GM23338 (cell line): ENCODE results near the gene TCEAL1. TPM values are rescaled to one million over a fixed set of nuclear protein-coding genes. Genes with fewer than 3 reads are reported as not detected.

Experiments
- ATAC-seq: fragments of 200-7000 bp; cut with Tn5 transposase; 3 replicates; pipeline ENCODE4 v1.9.1; 2020
- DNase-seq: peaks from one replicate; pipeline ENCODE4 v3.0.0-alpha.2; 2015; ENCODE audit warnings: low spot score
- H2AFZ ChIP-seq: fragments of 200-600 bp; sonication (generic); 2 replicates; pipeline ENCODE4 v1.8.0; 2016; ENCODE audit warnings: antibody characterized with exemption, mild to moderate bottlenecking, moderate library complexity
- H3F3A ChIP-seq: fragments of 200-600 bp; sonication (generic); replicated peaks from 2 replicates; pipeline ENCODE4 v1.8.0; 2017; ENCODE audit warnings: antibody characterized with exemption, mixed run types, low read depth
- H3K27ac ChIP-seq: fragments of 200-600 bp; sonication (generic); 2 replicates; pipeline ENCODE4 v1.6.1; 2016; ENCODE audit warnings: low read depth
- H3K27me3 ChIP-seq: fragments of 200-600 bp; sonication (generic); 2 replicates; pipeline ENCODE4 v1.8.0; 2016; ENCODE audit warnings: mild to moderate bottlenecking, mixed run types, moderate library complexity; ENCODE audit not compliant: insufficient read depth
- H3K36me3 ChIP-seq: fragments of 200-600 bp; sonication (generic); 2 replicates; pipeline ENCODE4 v1.8.0; 2016; ENCODE audit warnings: mild to moderate bottlenecking; ENCODE audit not compliant: insufficient read depth
- H3K4me1 ChIP-seq: fragments of 200-600 bp; sonication (generic); 2 replicates; pipeline ENCODE4 v1.8.0; 2016; ENCODE audit warnings: mild to moderate bottlenecking, moderate library complexity; ENCODE audit not compliant: insufficient read depth
- H3K4me2 ChIP-seq: fragments of 200-600 bp; sonication (generic); 2 replicates; pipeline ENCODE4 v1.7.1; 2017; ENCODE audit warnings: mixed run types
- H3K4me3 ChIP-seq: fragments of 200-600 bp; sonication (generic); 2 replicates; pipeline ENCODE4 v1.6.1; 2016; ENCODE audit warnings: mixed run types
- H3K79me2 ChIP-seq: fragments of 200-600 bp; sonication (generic); replicated peaks from 2 replicates; pipeline ENCODE4 v1.8.0; 2017; ENCODE audit warnings: mild to moderate bottlenecking; ENCODE audit not compliant: insufficient read depth
- H3K9me2 ChIP-seq: fragments of 200-600 bp; sonication (generic); 2 replicates; pipeline ENCODE4 v1.8.0; 2017; ENCODE audit not compliant: insufficient read depth
- H4K20me1 ChIP-seq: fragments of 200-600 bp; sonication (generic); replicated peaks from 2 replicates; pipeline ENCODE4 v1.8.0; 2017; ENCODE audit warnings: mild to moderate bottlenecking; ENCODE audit not compliant: insufficient read depth
- H3K27ac Mint-ChIP-seq: 2 replicates; pipeline ENCODE4 v1.8.0; 2020; ENCODE audit warnings: inconsistent platforms, mild to moderate bottlenecking, moderate library complexity, mixed read lengths
- H3K27me3 Mint-ChIP-seq: 3 replicates; pipeline ENCODE4 v1.8.0; 2022; ENCODE audit warnings: low read depth, mild to moderate bottlenecking, moderate library complexity, mixed read lengths, inconsistent platforms; ENCODE audit not compliant: insufficient read depth, poor library complexity
- H3K36me3 Mint-ChIP-seq: 3 replicates; pipeline ENCODE4 v1.8.0; 2021; ENCODE audit warnings: low read depth, mild to moderate bottlenecking, inconsistent platforms, moderate library complexity, mixed read lengths
- H3K4me1 Mint-ChIP-seq: 3 replicates; pipeline ENCODE4 v1.8.0; 2020; ENCODE audit warnings: mild to moderate bottlenecking, inconsistent platforms, mixed read lengths
- H3K4me3 Mint-ChIP-seq: 3 replicates; pipeline ENCODE4 v1.8.0; 2021; ENCODE audit warnings: moderate library complexity, mild to moderate bottlenecking, inconsistent platforms, mixed read lengths
- H3K9me3 Mint-ChIP-seq: 3 replicates; pipeline ENCODE4 v1.8.0; 2020; ENCODE audit warnings: moderate library complexity, mild to moderate bottlenecking, inconsistent platforms, mixed read lengths
- CREB1 ChIP-seq: fragments of 250-450 bp; sonication (Bioruptor Pico); IDR thresholded peaks from 2 replicates; pipeline ENCODE4 v1.5.0; 2020; ENCODE audit warnings: low read depth, mild to moderate bottlenecking, moderate library complexity
- CTCF ChIP-seq, 2 experiments: fragments of 200-600 bp in 1 of 2; sonication (generic) in 1 of 2; conservative IDR thresholded peaks; 2 replicates each; pipeline versions ENCODE4 v1.5.1 to v1.6.1; 2016 to 2017; ENCODE audit warnings: antibody characterized with exemption in 2 of 2, low read depth in 2 of 2, mild to moderate bottlenecking in 2 of 2, moderate library complexity in 1 of 2
- ETS1 ChIP-seq: IDR thresholded peaks from 2 replicates; pipeline ENCODE4 v1.6.1; 2016; ENCODE audit warnings: antibody characterized with exemption
- JUNB ChIP-seq: IDR thresholded peaks from one replicate; pipeline ENCODE4 v1.6.1; 2016; ENCODE audit warnings: antibody characterized with exemption; ENCODE audit not compliant: unreplicated experiment
- NANOG ChIP-seq: IDR thresholded peaks from 2 replicates; pipeline ENCODE4 v1.6.1; 2016; ENCODE audit warnings: antibody characterized with exemption, borderline replicate concordance
- REST ChIP-seq: IDR thresholded peaks from one replicate; pipeline ENCODE4 v1.6.1; 2018; ENCODE audit warnings: antibody characterized with exemption; ENCODE audit not compliant: unreplicated experiment
- STAT1 ChIP-seq: IDR thresholded peaks from one replicate; pipeline ENCODE4 v1.6.1; 2016; ENCODE audit warnings: antibody characterized with exemption; ENCODE audit not compliant: unreplicated experiment
- ZNF114 ChIP-seq: fragments of 250-450 bp; sonication (Bioruptor Pico); IDR thresholded peaks from 2 replicates; pipeline ENCODE4 v1.5.0; 2020; ENCODE audit warnings: mild to moderate bottlenecking, moderate library complexity
- ZNF331 ChIP-seq: fragments of 250-450 bp; sonication (Bioruptor Pico); IDR thresholded peaks from 2 replicates; pipeline ENCODE4 v1.5.0; 2020; ENCODE audit warnings: low read depth, mild to moderate bottlenecking, moderate library complexity
- polyA plus RNA-seq: library from polyadenylated mRNA; unstranded; fragments of >200 nt; fragmentation: Nextera tagmentation; extraction: Ambion mirVana; gene quantifications from 2 replicates; pipeline ENCODE4 v1.2.1, GENCODE V29; 2016
- total RNA-seq: library from RNA; depleted of rRNA; stranded (reverse); fragments of >200 nt; shearing (Covaris generic); gene quantifications from 2 replicates; pipeline ENCODE4 v1.2.3, GENCODE V29; 2014

The TCEAL1 gene
- total and polyA plus RNA-seq, 2 experiments from 2014 or later = 5.8 to 8.8 TPM

- Mint-ChIP-seq H3K27me3 (no peaks in the 10 kb centered on the region), H3K4me3 (no peak overlapping the region), H3K27ac (no peak overlapping the region), H3K4me1 (peaks cover 15% of the 10 kb centered on the region), H3K36me3 (no peaks in the 10 kb centered on the region), H3K9me3 (no peaks in the 10 kb centered on the region)
- DNase-seq = no peak
- Histone ChIP-seq H3F3A (no peaks in the 10 kb centered on the region), H3K36me3 (no peaks in the 10 kb centered on the region), H4K20me1 (no peaks in the 10 kb centered on the region), H3K4me2 (no peak overlapping the region), H3K4me1 (peaks cover 12% of the 10 kb centered on the region), H2AFZ (no peak overlapping the region), H3K4me3 (no peak overlapping the region), H3K27me3 (no peaks in the 10 kb centered on the region), H3K79me2 (no peaks in the 10 kb centered on the region), H3K27ac (no peak overlapping the region), H3K9me2 (no peaks in the 10 kb centered on the region)
- no peak for ATAC-seq
- TF ChIP-seq CTCF (conservative IDR thresholded peaks at IDR 0.05; ENCODE audit: low read depth in 2 of 2) = no peak
- TF ChIP-seq NANOG = no peak
Observed at GRCh38 chrX:103666202-103667107, 37.7 kb downstream of the TCEAL1 start.

GRCh38 chrX:103669745-103670144 lies 41.0 kb downstream of the TCEAL1 start:
- DNase-seq (no peak), ATAC-seq (no peak)
- Histone ChIP-seq H3K79me2 (no peaks in the 10 kb centered on the region), H3K27me3 (no peaks in the 10 kb centered on the region), H4K20me1 (no peaks in the 10 kb centered on the region), H2AFZ (no peak overlapping the region), H3F3A (no peaks in the 10 kb centered on the region), H3K9me2 (no peaks in the 10 kb centered on the region), H3K4me2 (no peak overlapping the region), H3K4me1 (no peaks in the 10 kb centered on the region), H3K4me3 (no peak overlapping the region), H3K27ac (no peak overlapping the region), H3K36me3 (no peaks in the 10 kb centered on the region)
- H3K27ac Mint-ChIP-seq = no peak overlapping the region
- no peaks in the 10 kb centered on the region for H3K27me3 Mint-ChIP-seq
- H3K4me3 Mint-ChIP-seq = no peak overlapping the region
- no peaks in the 10 kb centered on the region for H3K36me3 Mint-ChIP-seq
- H3K9me3 Mint-ChIP-seq = no peaks in the 10 kb centered on the region
- H3K4me1 Mint-ChIP-seq = peaks cover 4% of the 10 kb centered on the region; the same call in 2 of the 3 replicates
- TF ChIP-seq NANOG (no peak), ZNF114 (CRISPR knock-in tag) (no peak), ZNF331 (no peak), CREB1 (CRISPR knock-in tag) (no peak), JUNB (no peak), REST (no peak), STAT1 (no peak), ETS1 (no peak)
